BE2C (cell line): ENCODE data around the gene MAGI2.

Experiments
- DNase-seq: peaks from one replicate; pipeline ENCODE4 v3.0.0-alpha.2; 2020
- H3K27me3 ChIP-seq: fragments of 250-450 bp; sonication (Bioruptor Pico); 2 replicates; pipeline ENCODE4 v1.5.1; 2020; ENCODE audit warnings: mild to moderate bottlenecking
- H3K36me3 ChIP-seq: fragments of 250-450 bp; sonication (Bioruptor Pico); 2 replicates; pipeline ENCODE4 v1.5.1; 2020; ENCODE audit warnings: mild to moderate bottlenecking
- H3K4me1 ChIP-seq: fragments of 250-450 bp; sonication (Bioruptor Pico); 2 replicates; pipeline ENCODE4 v1.5.1; 2020
- H3K4me3 ChIP-seq: 2 replicates; pipeline ENCODE4 v1.5.1; 2011; ENCODE audit warnings: low read depth, low read length
- H3K9me3 ChIP-seq: fragments of 250-450 bp; sonication (Bioruptor Pico); 2 replicates; pipeline ENCODE4 v1.5.1; 2020
- TF ChIP-seq, protein P1 (sequence below): IDR thresholded peaks from 2 replicates; pipeline ENCODE4 v1.5.1; 2012; ENCODE audit warnings: mild to moderate bottlenecking, low read depth, low read length

Gene MAGI2

DNA sequence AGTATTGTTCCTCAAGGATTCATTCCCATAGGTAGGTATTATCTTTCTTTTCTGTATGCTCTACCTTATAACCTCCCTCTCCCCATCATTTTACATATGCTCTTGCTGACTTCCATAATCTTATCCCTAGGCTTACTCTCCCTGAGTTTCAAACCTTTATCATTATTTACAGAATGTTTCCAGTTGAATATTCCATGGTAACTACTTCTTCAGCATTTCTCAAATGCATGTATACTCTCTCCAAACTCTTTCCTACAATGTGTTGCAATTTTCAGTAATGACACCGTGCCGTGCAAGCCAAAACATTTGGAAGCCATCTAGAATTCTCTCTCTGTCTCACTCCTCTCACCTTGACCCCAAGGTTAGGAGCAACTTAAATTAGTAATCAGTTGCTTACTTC, 548.5 kb downstream of the MAGI2 start:
- no peak for DNase-seq
- no peaks in the 10 kb centered on the region for H3K4me1 ChIP-seq
- H3K4me3 ChIP-seq = no peak overlapping the region
- no peaks in the 10 kb centered on the region for H3K27me3 ChIP-seq
- TF ChIP-seq, protein P1, sequence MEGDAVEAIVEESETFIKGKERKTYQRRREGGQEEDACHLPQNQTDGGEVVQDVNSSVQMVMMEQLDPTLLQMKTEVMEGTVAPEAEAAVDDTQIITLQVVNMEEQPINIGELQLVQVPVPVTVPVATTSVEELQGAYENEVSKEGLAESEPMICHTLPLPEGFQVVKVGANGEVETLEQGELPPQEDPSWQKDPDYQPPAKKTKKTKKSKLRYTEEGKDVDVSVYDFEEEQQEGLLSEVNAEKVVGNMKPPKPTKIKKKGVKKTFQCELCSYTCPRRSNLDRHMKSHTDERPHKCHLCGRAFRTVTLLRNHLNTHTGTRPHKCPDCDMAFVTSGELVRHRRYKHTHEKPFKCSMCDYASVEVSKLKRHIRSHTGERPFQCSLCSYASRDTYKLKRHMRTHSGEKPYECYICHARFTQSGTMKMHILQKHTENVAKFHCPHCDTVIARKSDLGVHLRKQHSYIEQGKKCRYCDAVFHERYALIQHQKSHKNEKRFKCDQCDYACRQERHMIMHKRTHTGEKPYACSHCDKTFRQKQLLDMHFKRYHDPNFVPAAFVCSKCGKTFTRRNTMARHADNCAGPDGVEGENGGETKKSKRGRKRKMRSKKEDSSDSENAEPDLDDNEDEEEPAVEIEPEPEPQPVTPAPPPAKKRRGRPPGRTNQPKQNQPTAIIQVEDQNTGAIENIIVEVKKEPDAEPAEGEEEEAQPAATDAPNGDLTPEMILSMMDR = no peak
- no peaks in the 10 kb centered on the region for H3K36me3 ChIP-seq
- H3K9me3 ChIP-seq = no peaks in the 10 kb centered on the region

DNA sequence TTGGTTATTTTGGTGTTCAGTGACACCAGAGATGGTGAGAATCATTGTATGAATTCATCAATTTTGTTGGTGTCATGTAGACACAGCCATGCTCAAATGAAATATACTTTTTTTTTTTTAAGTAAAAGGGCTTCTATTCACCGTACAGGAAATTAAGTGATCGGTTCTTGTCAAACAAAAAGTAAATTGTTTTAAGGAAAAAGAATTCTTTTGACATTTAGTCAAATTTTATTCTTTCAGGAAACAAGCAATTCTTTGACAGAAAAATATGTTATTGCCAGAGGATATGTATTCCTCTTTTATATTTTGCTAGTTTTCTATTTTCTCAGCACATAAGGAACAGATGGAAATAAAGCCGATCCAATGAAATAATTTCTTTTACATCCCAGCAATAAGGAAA, 551.9 kb downstream of the MAGI2 start:
- no peak for DNase-seq
- no peaks in the 10 kb centered on the region for H3K4me1 ChIP-seq
- no peak overlapping the region for H3K4me3 ChIP-seq
- TF ChIP-seq, protein P1 = no peak
- no peaks in the 10 kb centered on the region for H3K36me3 ChIP-seq
- H3K27me3 ChIP-seq = no peaks in the 10 kb centered on the region
- no peaks in the 10 kb centered on the region for H3K9me3 ChIP-seq

DNA sequence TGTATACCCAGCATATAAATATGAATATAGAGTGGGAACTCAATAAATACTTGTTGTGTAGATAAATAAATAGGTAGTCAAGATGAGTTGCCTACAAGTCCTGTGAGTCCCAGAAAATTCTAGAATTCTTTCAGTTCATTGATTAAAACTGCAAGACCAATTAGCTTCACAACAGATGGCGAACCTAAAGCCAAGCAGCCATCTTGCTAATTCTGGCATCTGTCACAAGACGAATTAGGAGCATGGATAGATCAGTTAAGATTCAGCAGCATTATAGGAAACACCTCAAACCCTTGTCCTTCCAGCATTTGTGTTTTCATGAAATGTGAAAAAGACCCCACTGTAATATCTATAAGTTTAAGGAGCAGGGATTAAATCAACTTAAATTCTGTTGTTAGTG, 552.7 kb downstream of the MAGI2 start:
- H3K9me3 ChIP-seq = no peaks in the 10 kb centered on the region
- no peaks in the 10 kb centered on the region for H3K4me1 ChIP-seq
- H3K36me3 ChIP-seq = no peaks in the 10 kb centered on the region
- TF ChIP-seq, protein P1 = no peak
- DNase-seq = no peak
- no peak overlapping the region for H3K4me3 ChIP-seq
- no peaks in the 10 kb centered on the region for H3K27me3 ChIP-seq

DNA sequence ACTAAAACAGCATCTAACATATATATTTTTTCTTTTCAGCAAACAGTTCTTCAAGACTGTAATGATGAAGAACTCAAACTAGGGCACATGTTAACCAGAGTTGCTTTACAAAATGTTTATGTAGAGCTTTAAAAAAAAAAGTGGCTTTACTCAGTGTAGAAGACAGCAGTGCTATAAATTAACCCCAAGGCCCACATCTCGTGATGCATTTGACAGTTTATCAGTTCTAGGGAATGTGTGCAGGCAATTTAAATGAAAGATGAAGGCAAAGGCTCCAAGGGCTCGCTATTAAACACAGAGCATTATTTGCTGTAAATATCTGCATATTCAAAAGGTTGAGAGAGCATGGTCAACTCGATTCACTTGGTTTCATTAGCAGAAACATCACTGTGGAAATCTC, 558.1 kb downstream of the MAGI2 start:
- TF ChIP-seq, protein P1 = no peak
- DNase-seq = no peak
- H3K4me1 ChIP-seq = no peaks in the 10 kb centered on the region
- no peaks in the 10 kb centered on the region for H3K27me3 ChIP-seq
- H3K9me3 ChIP-seq = no peaks in the 10 kb centered on the region
- no peaks in the 10 kb centered on the region for H3K36me3 ChIP-seq
- H3K4me3 ChIP-seq = no peak overlapping the region

DNA sequence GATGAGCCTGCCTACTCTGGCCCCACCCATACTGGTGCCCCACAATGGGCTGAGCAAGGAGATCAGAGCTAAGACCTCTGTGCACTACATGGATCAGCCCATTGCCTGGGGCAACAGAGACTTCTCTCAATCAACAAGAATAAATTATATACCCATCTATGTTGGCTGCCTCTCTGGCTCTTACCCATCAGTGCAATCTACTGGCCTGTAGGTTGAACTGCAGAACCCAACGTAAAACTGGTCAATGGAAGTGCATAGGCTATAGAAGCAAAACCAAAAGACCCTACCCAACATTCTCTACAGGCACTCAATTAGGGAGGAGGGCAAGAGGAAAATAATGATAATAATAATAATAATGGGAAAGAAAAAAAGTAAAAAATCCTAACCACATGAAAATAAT, 574.3 kb downstream of the MAGI2 start:
- no peaks in the 10 kb centered on the region for H3K9me3 ChIP-seq
- no peak overlapping the region for H3K4me3 ChIP-seq
- H3K27me3 ChIP-seq = no peaks in the 10 kb centered on the region
- DNase-seq = no peak
- no peaks in the 10 kb centered on the region for H3K4me1 ChIP-seq
- H3K36me3 ChIP-seq = no peaks in the 10 kb centered on the region
- TF ChIP-seq, protein P1 = no peak

DNA sequence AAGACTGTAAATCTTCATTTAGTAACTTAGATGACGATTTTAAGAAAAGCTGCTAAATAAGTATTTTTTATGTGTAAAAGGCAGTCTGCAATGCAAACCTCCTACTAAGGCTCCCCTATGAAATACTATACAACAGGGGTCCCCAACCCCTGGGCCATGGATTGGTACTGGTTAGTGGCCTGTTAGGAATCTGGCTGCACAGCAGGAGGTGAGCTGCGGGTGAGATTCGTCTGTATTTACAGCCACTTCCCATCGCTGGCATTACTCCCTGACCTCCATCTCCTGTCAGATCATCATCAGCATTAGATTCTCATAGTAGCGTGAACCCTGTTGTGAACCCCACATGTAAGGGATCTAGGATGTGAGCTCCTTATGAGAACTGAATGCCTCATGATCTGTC, 580.4 kb downstream of the MAGI2 start:
- no peaks in the 10 kb centered on the region for H3K36me3 ChIP-seq
- no peaks in the 10 kb centered on the region for H3K4me1 ChIP-seq
- H3K4me3 ChIP-seq = no peak overlapping the region
- TF ChIP-seq, protein P1 = no peak
- no peak for DNase-seq
- no peaks in the 10 kb centered on the region for H3K27me3 ChIP-seq
- no peaks in the 10 kb centered on the region for H3K9me3 ChIP-seq
